GM19467 (cell line): ENCODE results near the gene PCDH17.
A peak's percentile ranks its signal among the peaks of the same experiment; 100 is the strongest.

Experiments
- ATAC-seq: cut with Tn5 transposase; IDR thresholded peaks from one replicate; pipeline ENCODE4 v1.9.1; 2021; ENCODE audit warnings: mild to moderate bottlenecking, moderate library complexity; ENCODE audit not compliant: unreplicated experiment

PCDH17 gene

DNA sequence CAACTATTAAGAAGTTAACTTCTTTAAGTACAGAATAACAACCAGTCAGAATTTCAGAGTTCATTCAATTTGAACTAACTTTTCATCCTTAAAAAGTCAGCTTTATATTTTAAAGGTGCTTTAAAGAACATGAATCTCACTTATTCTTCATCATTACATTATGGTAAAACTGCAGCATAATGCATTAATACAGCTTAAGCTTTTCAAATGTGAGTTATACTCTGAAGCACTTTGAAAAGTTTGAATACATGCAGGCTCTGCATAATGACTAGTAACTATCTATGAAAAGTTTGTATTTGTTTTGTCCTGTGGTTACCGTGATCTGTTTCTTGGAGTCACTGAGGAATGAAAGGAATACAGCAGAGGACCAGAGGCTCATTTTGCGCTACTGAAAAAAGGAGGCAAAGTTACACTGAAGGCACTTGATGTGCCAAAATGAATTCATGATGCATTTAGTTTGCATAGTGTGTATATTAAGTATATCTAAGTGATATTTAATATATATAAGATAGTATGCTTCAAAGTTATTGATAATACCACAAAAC, 4.1 kb downstream of the PCDH17 start:
- ATAC-seq: no peak

DNA sequence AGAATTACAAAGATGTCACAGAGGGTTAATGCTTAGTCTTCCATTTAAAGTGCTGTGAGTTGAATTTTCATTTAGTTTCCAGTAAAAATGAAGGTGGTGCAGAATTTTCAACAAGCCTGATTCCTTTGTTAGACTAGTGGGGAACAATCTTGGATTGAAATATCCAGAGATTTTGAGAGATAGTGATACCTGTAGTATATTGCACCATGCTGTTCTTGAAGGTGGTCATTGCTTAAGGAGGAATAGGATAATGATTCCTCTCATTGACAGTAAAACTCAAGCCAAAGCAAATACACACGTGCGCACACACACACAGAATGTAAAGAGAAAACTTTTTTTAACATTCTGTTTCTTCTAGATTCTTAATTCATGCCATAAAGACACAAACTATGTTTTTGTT, 5.3 kb downstream of the PCDH17 start:
- no peak for ATAC-seq

DNA sequence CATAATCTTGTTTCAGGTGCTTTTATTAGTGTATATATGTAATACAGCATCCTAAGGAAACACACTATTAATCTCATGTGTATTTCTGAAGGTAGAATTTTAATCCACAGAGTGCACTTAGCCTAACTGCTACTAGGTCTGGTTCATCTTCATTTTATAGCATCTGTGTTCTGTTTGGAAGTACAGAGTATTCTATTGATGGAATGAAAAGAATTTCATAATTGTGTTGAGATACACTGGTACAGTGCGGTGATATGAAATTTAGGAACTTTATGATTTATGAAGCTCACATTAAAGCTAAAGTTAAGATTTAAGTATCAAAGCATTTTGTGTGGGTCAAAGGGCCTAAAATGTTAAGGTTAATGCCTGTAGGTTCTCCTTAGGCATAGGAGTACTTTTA, 6.0 kb downstream of the PCDH17 start:
- ATAC-seq: no peak

DNA sequence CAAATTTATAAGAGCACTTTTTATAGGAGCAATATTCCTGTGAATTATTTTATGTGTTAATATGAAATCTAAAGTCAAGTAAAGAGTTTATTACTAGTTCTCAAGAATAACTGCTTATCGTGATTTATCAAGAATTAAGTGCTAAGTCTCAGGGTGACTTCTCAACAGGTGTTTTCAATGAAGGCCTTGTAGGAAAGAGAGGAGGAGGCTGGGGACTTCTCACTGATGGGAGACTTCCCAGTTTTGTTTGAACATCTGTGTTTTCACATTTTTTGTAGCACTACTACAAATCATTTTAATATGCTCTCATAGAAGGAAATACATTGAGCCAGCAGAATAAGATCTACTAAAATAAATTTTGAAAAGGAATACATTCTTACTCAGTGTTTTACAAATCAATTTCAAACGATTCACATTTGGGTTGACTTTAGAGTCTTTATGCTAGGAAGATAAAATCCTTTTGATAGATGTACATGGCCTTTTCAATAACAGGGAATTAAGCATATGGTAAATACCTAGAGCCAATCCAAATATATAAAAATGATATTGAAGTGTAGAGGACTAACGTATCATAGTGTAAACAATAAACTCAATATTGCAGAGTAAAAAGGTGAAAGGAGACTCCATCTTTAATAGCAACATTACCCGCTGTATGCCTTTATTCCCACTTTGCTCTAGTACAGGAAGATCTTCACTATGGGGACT, 6.8 kb downstream of the PCDH17 start:
- ATAC-seq: no peak

DNA sequence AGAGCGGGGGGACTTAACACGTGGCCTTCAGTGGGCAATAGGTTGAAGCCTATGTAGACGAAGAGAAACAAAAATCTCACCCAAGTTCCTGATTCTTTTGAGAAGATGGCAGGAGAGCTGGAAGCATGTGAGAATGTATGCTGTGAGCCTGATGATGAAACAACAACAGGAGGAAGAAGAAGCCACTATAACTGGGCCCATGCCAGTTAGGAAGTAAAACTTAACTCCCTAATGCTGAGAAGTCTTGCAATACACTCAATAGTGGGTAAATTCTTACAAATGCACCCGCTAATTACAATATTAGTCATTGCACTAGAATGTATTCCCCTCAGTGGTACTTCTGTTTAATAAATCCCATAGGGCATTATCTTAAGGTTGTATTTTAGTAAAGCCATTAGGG, 9.1 kb downstream of the PCDH17 start:
- no peak for ATAC-seq

DNA sequence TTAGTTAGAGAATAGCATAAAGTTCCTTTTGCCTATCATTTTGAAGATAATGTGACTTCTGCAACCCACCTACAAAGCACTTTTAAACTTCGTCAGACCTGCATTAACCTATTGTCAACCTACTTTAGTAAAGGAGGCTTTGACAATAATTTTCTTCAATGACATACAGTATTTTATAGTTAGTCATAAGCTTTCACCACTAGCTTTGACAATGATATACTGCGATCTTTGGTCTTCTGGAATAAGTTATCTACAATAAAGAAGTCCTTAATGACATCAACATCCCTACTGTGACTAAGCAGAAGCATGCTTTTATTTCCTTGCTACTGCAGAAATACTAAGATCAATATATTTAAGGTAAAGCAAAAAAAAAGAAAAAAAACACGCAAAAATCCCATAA, 9.5 kb downstream of the PCDH17 start:
- no peak for ATAC-seq

DNA sequence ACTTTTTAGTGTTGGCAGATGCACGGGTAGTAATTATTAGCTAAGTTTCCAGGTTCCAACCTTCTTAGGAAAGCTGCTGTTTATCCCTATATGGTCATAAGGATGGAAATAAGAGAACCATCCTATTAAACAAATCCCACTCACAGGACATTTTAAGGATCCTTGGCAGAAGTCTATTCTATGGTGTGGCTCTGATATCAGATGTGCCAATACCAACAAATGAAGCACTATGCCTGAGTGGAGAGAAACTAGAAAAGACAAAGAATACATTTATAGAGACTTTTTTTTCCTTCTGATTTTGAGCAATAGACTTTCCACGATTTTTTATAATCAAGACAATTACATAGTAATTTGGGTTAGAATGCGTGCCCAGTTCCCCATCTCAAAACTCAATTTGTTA, 12.6 kb downstream of the PCDH17 start:
- no peak for ATAC-seq

DNA sequence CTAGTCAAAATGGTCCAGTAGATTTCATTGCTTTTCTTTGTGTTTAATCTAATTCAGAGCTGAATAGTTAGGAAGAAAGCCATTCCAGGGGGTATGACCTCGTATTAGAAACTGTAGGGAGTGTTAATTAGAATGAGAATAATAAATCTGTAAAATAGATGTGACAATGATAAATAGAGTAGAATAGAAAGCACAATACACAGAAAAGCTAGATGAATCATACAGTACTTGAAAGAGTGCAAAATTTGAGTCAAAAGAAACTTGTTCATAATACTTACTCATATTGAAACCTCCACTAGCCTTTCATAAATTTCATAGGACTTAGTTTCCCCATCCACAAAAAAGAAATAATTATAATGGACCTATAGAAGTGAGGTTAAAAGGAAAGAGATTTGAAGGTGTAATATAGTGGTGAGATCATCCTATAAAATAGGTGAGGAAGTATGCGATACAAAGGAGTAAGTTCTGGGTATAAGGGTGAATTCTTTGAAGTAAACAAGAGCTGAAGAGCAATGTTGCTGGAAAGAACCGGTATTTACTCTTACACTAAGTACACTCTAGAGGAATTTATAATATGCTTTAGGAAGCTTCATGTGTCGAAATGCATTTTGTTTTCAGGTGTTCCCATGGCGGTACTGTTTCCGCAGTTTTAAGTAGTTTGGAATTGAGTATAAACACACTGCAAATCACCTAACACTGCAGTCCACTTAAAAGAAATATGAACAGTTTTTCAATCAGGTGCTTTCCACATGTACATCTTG, 21.9 kb downstream of the PCDH17 start:
- ATAC-seq: no peak

DNA sequence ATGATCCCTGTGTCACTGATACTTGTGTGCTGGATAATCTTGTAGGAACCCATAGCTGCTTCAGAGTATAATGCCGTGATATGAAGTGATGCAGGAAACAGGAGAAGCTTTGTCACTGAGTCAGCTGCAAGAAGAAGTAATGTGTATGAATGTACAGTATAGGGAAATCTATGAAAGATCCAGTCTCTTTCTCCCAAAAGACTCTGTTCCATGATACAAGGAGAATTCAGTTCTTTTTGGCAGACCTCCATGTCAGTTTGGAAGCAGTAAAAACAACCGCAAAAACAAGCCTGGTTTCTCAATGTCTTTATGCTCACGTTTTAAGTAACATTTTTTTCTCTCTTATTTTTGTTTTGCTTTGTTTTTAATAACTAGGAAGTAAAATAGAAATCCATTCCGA, 33.9 kb downstream of the PCDH17 start:
- no peak for ATAC-seq

DNA sequence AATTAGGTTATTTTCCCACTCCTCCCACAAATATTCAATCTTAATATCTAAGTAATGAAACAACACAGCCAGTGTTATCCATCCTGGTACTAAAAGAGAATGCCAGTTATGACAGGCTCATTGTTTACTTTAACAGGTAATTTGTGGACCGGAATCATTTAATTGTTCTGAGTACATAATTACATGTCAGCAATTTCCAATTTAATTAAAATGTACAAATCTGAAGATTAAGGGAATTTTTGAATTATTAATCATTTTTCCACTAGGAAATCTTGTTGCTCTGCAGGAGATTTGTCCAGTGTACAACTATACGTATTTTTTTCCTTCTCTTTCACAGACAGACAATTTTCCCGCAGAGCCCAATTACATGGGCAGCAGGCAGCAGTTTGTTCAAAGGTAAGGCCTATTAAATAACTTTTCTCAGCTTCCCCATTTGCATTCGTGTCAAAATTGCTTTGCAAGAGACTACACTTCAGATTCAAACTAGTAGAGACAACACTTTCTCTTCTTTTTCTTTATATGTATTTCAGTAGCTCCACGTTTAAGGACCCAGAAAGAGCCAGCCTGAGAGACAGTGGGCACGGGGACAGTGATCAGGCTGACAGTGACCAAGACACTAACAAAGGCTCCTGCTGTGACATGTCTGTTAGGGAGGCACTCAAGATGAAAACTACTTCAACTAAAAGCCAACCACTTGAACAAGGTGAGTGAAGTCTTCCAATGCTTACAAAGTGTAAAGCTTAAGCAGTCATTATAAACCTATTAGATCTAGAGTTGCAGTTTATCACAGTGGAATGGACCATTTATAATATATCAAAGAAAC, 34.8 kb downstream of the PCDH17 start:
- no peak for ATAC-seq

DNA sequence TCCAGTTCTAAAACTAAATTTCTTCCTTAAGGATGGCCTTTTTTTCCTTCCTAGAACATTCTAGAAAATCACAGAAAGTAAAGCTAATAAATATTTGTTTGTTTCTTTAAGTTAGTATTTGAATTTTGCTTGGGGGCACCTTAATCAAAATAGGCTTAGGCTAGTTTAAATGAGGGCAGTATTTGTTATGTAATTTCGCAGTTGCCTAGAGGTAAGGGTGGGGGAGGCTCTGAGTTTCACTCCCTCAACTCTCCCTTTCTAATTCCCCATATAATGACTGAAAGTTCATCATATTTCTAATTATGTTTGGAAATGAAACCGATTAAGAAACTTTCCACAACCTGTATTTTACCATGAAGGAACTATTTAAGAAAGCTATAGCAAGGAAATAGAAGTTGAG, 40.6 kb downstream of the PCDH17 start:
- ATAC-seq: no peak

DNA sequence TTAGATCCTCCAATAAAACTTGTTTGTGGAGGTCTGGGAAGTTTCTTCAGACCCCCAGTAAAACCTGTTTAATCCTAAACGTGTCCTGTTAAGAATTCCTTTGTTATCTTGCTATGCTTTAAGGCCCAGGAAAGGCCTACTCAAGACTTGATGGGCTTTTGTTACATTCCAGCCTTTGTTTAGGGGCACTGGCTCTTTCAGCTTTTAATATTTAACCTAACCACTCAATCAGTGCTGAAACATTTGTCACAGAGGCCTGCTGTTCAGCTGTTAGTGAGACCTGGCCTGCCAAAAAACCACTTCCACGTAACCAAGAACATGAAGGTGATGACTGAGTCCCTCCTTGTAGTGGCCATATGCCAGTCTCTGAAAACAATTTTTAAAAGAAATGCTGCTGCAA, 41.7 kb downstream of the PCDH17 start:
- ATAC-seq: peak; percentile 59

DNA sequence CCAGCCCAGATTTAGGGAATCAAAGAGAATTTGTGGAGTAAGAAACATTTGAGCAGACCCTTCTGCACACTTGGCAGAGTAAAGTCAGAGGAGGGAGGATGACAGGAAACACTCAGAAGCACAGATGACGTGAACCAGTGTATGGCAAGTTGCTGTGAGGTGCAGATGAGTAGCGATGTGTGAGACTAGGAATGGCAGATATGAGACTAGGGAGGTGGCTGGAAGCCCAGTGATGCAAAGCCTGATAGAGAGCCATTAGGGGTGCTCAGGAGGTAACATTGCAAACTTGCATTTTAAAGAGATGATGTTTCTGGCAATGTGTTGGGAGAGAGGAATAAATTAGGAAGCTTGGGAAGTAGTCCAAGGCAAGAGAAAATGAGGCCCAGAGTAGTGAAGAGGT, 44.0 kb downstream of the PCDH17 start:
- ATAC-seq: no peak

DNA sequence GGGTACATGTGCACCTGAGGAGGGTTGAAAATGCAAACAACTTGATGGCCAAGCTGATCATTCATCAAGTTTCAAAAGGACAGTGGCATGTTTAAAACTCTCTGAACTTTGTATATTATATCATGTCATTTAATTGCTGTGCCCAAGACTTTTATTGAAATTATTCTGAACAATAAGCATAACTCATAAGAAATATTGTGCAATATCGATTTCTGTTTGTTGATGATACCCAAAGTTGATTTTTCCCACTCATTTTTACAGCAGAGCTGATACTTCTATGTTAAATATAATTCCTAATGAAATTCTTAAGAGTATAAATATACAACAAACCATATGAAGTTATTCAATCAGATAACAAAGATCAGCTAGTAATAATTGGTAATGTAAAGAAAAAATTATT, 49.1 kb downstream of the PCDH17 start:
- ATAC-seq: no peak

DNA sequence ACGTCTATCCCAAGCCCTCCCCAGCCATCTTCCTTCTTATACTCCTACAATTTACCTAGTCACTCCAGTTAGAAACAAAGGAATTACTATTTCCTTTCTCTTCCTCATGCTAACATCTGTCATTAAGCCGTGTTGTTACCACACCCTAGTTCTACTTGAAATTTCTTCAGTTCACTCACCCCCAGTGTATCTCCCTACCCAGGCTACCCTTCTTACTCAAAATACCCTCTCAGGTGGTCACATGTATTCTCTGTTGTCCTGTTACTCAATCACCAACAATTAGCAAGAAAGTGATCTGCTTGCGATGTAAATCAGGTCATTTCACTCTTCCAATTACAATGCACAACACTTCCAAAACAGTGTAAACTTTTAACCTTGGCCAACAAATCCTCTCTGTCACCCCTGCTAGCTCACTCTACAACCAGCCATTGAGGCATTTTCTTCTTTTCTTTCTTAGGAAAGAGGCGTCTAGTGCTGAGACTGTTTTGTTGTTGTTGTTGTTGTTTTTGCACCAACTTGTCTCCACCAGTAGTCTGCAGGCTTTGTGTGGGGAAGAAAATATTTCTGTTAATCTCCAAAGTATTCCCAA, 50.7 kb downstream of the PCDH17 start:
- ATAC-seq: no peak

DNA sequence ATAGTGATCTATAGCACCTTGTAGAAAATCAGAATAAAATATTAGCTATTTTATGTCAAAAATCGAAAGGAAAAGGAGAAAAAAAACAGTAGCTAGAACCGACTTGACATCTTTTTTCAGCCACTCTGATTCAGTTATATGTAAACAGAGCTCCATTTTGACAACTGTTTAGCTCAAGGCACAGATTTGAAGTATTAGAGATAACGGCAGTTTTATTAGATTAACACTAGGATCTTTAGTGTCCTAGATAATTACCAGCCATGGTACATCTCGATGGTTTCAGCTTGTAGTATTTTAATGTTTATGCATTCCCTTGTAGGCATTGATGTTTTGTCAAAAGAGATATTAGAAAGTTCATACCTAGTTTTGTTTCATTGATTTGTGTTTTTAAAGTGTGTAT, 67.3 kb downstream of the PCDH17 start:
- ATAC-seq: no peak

DNA sequence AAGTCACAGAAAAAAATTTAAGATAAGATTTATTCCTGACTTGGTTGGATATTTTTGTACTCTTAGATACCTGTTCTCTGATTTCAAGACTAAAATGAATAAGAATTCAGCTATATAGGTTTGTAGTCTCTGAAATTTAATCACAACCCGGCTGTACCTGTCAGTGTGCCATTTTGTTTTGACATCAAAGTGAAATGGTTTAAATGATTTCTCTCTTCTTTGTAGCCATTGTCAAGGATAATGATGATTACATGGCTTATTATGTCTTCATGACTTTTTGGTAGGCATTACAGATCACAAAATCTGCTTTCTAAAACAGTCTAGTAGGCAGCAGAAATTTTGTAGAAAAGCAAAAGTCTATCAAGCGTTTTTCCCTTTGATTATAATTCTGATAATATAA, 72.5 kb downstream of the PCDH17 start:
- ATAC-seq: no peak

DNA sequence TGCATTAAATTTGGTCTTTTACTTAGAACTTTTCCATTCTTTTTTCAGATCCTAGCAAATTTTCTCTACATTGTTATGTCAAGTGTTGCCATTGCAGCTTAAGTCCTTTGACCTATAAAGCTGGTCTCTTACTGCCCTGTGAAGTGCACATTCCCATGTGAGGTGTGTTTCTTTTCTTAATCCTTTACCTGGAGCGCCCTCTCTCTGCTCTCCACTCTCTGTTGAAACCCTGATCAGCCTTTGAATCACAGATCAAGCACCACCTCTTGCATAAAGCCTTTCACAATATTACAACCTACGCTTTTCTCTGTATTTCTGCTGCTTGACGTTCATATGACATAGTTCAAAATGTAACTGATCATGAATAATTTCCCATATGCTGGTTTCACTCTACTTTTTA, 84.8 kb downstream of the PCDH17 start:
- ATAC-seq: no peak

DNA sequence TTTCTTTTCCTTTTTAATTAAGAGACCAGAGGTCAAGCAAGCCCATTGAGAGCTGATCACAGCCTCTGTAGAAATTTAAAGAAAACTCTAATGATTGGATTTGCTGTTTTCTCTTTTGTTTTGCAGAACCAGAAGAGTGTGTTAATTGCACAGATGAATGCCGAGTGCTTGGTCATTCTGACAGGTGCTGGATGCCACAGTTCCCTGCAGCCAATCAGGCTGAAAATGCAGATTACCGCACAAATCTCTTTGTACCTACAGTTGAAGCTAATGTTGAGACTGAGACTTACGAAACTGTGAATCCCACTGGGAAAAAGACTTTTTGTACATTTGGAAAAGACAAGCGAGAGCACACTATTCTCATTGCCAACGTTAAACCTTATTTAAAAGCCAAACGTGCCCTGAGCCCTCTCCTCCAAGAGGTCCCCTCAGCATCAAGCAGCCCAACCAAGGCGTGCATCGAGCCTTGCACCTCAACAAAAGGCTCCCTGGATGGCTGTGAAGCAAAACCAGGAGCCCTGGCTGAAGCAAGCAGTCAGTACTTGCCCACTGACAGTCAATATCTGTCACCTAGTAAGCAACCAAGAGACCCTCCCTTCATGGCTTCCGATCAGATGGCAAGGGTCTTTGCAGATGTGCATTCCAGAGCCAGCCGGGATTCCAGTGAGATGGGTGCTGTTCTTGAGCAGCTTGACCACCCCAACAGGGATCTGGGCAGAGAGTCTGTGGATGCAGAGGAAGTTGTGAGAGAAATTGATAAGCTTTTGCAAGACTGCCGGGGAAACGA, 93.1 kb downstream of the PCDH17 start:
- no peak for ATAC-seq

DNA sequence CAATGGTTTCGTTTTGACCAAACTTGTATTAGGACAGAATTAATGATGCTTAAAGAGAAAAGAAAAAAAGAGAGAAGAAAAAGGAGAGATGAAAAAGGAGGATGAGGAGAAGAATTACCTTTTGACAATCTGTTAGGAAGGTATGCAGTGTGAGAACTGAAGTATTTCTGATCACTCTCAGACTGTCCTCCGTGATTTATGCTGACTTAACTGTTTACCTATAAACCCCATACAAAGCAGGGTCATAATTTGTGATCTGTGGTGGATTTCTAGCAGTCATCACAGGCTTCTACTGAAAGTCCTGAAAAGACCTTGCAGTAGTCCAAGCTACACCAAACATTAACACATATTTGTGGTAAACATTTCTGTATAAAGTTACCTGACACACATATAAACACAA, 93.9 kb downstream of the PCDH17 start:
- no peak for ATAC-seq
